Measurements from ENCODE around the gene OXER1.

- TF ChIP-seq CTCF (IDR thresholded peaks at IDR 0.05; ENCODE audit: low read depth, low read length, poor library complexity, severe bottlenecking) (no peak), EZH2phosphoT487 (IDR thresholded peaks at IDR 0.05; ENCODE audit: borderline replicate concordance, low read length) (no peak)
Measured at GRCh38 chr2:42795275-42795674, 31.3 kb upstream of the OXER1 start.
